ENCODE results near the gene C20orf204.

The C20orf204 gene

DNA sequence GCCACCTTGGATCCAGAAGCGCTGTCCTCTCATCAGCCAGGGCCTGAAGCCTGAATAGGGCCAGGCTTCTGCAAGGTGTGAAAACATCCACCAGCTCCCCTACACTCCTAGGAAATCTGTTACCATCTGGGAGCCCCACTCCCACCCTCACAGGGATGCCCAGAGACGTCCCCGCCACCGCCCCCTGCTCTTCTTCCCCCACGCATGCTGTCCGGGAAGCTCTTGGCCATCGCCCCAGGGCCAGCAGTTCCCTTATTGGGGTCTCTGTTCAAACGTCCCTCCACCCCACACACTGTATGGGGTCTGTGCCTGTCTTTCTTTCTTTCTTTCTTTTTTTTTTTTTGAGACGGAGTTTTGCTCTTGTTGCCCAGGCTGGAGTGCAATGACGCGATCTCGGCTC is 39.6 kb downstream of the C20orf204 start:
- H3K4me3 ChIP-seq (ENCODE audit: low read depth, low read length), result no peak overlapping the region
- TF ChIP-seq CTCF (conservative IDR thresholded peaks at IDR 0.05; ENCODE audit: low read depth, low read length), result no peak

GRCh38 chr20:64076061-64076997 is 40.3 kb downstream of the C20orf204 start:
- DNase-seq (ENCODE audit: low read depth), result no peak
- TF ChIP-seq CTCF (conservative IDR thresholded peaks at IDR 0.05; ENCODE audit: low read depth, low read length), result no peak
- no peak overlapping the region for H3K4me3 ChIP-seq (ENCODE audit: low read depth, low read length)

More for the DNA sequence above, 39.6 kb downstream of the C20orf204 start:
- no peak for DNase-seq (ENCODE audit: low read depth)

GRCh38 chr20:64077094-64077493 is 41.1 kb downstream of the C20orf204 start:
- no peak for TF ChIP-seq CTCF (conservative IDR thresholded peaks at IDR 0.05; ENCODE audit: low read depth, low read length)
- DNase-seq (ENCODE audit: low read depth), result no peak
- H3K4me3 ChIP-seq (ENCODE audit: low read depth, low read length), result no peak overlapping the region

- no peak overlapping the region for H3K4me3 ChIP-seq (ENCODE audit: low read depth, low read length)
- no peak for TF ChIP-seq CTCF (conservative IDR thresholded peaks at IDR 0.05; ENCODE audit: low read depth, low read length)
- no peak for DNase-seq (ENCODE audit: low read depth)
Measured at GRCh38 chr20:64077541-64077875, 41.5 kb downstream of the C20orf204 start.

- no peak overlapping the region for H3K4me3 ChIP-seq (ENCODE audit: low read depth, low read length)
- DNase-seq (ENCODE audit: low read depth), result no peak
- no peak for TF ChIP-seq CTCF (conservative IDR thresholded peaks at IDR 0.05; ENCODE audit: low read depth, low read length)
Measured at GRCh38 chr20:64077876-64078551, 42.0 kb downstream of the C20orf204 start.

- H3K4me3 ChIP-seq (ENCODE audit: low read depth, low read length), result peak overlapping the region; percentile 66
- TF ChIP-seq CTCF (conservative IDR thresholded peaks at IDR 0.05; ENCODE audit: low read depth, low read length), result no peak
- no peak for DNase-seq (ENCODE audit: low read depth)
Measured at GRCh38 chr20:64078934-64079272, 42.9 kb downstream of the C20orf204 start.
